Astrocyte (in vitro differentiated cells and primary cell): Measurements from ENCODE around the gene ATXN7L3.

ENCODE experiments used
- EZH2 ChIP-seq: IDR thresholded peaks from 2 replicates; pipeline ENCODE4 v1.6.1; 2012; ENCODE audit warnings: mild to moderate bottlenecking, low read length, inconsistent platforms; ENCODE audit not compliant: insufficient read depth
- TF ChIP-seq, protein P1 (sequence below): IDR thresholded peaks from 2 replicates; pipeline ENCODE4 v1.5.1; 2011; ENCODE audit warnings: low read depth, mild to moderate bottlenecking, inconsistent platforms, low read length, moderate library complexity; ENCODE audit not compliant: insufficient read depth

DNA sequence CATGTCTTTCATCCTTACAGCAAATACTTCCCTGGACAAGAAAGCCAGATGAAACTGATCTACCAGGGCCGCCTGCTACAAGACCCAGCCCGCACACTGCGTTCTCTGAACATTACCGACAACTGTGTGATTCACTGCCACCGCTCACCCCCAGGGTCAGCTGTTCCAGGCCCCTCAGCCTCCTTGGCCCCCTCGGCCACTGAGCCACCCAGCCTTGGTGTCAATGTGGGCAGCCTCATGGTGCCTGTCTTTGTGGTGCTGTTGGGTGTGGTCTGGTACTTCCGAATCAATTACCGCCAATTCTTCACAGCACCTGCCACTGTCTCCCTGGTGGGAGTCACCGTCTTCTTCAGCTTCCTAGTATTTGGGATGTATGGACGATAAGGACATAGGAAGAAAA, 9.2 kb downstream of the ATXN7L3 start:
- TF ChIP-seq, protein P1, sequence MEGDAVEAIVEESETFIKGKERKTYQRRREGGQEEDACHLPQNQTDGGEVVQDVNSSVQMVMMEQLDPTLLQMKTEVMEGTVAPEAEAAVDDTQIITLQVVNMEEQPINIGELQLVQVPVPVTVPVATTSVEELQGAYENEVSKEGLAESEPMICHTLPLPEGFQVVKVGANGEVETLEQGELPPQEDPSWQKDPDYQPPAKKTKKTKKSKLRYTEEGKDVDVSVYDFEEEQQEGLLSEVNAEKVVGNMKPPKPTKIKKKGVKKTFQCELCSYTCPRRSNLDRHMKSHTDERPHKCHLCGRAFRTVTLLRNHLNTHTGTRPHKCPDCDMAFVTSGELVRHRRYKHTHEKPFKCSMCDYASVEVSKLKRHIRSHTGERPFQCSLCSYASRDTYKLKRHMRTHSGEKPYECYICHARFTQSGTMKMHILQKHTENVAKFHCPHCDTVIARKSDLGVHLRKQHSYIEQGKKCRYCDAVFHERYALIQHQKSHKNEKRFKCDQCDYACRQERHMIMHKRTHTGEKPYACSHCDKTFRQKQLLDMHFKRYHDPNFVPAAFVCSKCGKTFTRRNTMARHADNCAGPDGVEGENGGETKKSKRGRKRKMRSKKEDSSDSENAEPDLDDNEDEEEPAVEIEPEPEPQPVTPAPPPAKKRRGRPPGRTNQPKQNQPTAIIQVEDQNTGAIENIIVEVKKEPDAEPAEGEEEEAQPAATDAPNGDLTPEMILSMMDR, result no peak
- no peak for TF ChIP-seq EZH2
